Large intestine (tissue), 3 donors: ENCODE results near the gene CDC42BPB. TPM values are rescaled to one million over a fixed set of nuclear protein-coding genes. Genes with fewer than 3 reads are reported as not detected.
"Not testable (repeated sequence)": the region's sequence is repeated elsewhere in the genome, so short reads cannot be mapped to it uniquely, and the experiment has no call there.

ENCODE experiments used
- DNase-seq, 2 donors: peaks; one replicate each; pipeline versions ENCODE4 v3.0.0 to v3.0.0-alpha.2; 2013
- H3K27ac ChIP-seq: one replicate; pipeline ENCODE4 v1.5.1; 2013; ENCODE audit warnings: low read length
- H3K27me3 ChIP-seq: 2 replicates; pipeline ENCODE4 v1.6.1; 2013; ENCODE audit warnings: low read length; ENCODE audit not compliant: control insufficient read depth, insufficient read depth
- H3K36me3 ChIP-seq: 2 replicates; pipeline ENCODE4 v1.6.1; 2013; ENCODE audit warnings: low read length; ENCODE audit not compliant: control insufficient read depth, insufficient read depth
- H3K4me1 ChIP-seq: one replicate; pipeline ENCODE4 v1.6.1; 2013; ENCODE audit warnings: low read length; ENCODE audit not compliant: control insufficient read depth, insufficient read depth
- H3K4me3 ChIP-seq: one replicate; pipeline ENCODE4 v1.5.1; 2013; ENCODE audit warnings: low read length
- H3K9me3 ChIP-seq: one replicate; pipeline ENCODE4 v1.6.1; 2013; ENCODE audit warnings: mild to moderate bottlenecking, low read depth, low read length, moderate library complexity; ENCODE audit not compliant: control insufficient read depth
- WGBS: methylation state at CpG from one replicate; pipeline ENCODE4 v1.1.5; 2013; ENCODE audit warnings: low lambda C conversion rate; ENCODE audit not compliant: insufficient coverage; 5-methylcytosine and 5-hydroxymethylcytosine counted together
- polyA plus RNA-seq: library from polyadenylated mRNA; unstranded; fragments of 120-200 nt; gene quantifications from one replicate; pipeline ENCODE4 v1.2.1, GENCODE V29; 2013

The CDC42BPB gene
- polyA plus RNA-seq, 1 donor: 72.5 TPM

GRCh38 chr14:102898776-102899515 lies 158.4 kb downstream of the CDC42BPB start:
- 83% methylated on average over 2 of the region's 18 CpGs for WGBS
- Histone ChIP-seq H3K4me3 (no peak overlapping the region), H3K4me1 (no peaks in the 10 kb centered on the region), H3K36me3 (peaks cover 68% of the 10 kb centered on the region), H3K9me3 (no peaks in the 10 kb centered on the region), H3K27me3 (no peaks in the 10 kb centered on the region), H3K27ac (no peak overlapping the region)
- no peak for DNase-seq

- DNase-seq: no peak
- H3K9me3 ChIP-seq: no peaks in the 10 kb centered on the region
- peaks cover 61% of the 10 kb centered on the region for H3K36me3 ChIP-seq
- peaks cover 2% of the 10 kb centered on the region for H3K4me1 ChIP-seq
- H3K27me3 ChIP-seq: no peaks in the 10 kb centered on the region
- no CpG with 5 or more reads among the region's 6 CpGs for WGBS
- no peak overlapping the region for H3K4me3 ChIP-seq
- H3K27ac ChIP-seq: no peak overlapping the region
Measured at GRCh38 chr14:102898298-102898697, 159.1 kb downstream of the CDC42BPB start.

GRCh38 chr14:102897299-102898027 lies 159.9 kb downstream of the CDC42BPB start:
- Histone ChIP-seq H3K4me1 (peaks cover 3% of the 10 kb centered on the region), H3K9me3 (no peaks in the 10 kb centered on the region), H3K4me3 (no peak overlapping the region), H3K36me3 (peaks cover 56% of the 10 kb centered on the region), H3K27ac (no peak overlapping the region), H3K27me3 (no peaks in the 10 kb centered on the region)
- no peak for DNase-seq
- WGBS: no CpG with 5 or more reads among the region's 14 CpGs

GRCh38 chr14:102896735-102897134 lies 160.6 kb downstream of the CDC42BPB start:
- H3K4me1 ChIP-seq, H3K27ac ChIP-seq, H3K4me3 ChIP-seq, H3K9me3 ChIP-seq, DNase-seq, H3K27me3 ChIP-seq: not testable (repeated sequence)
- peaks cover 49% of the 10 kb centered on the region for H3K36me3 ChIP-seq

- Histone ChIP-seq H3K27ac (peak overlapping the region; percentile 65), H3K4me3 (no peak overlapping the region), H3K27me3 (no peaks in the 10 kb centered on the region), H3K9me3 (no peaks in the 10 kb centered on the region), H3K36me3 (peaks cover 40% of the 10 kb centered on the region), H3K4me1 (peaks cover 5% of the 10 kb centered on the region)
- peak; percentile 76 to 82 for DNase-seq
- WGBS: no CpG with 5 or more reads among the region's 9 CpGs
Measured at GRCh38 chr14:102893452-102893851, 163.9 kb downstream of the CDC42BPB start.

- WGBS: 100% methylated on average over 1 of the region's 8 CpGs
- H3K4me3 ChIP-seq: no peak overlapping the region
Measured at GRCh38 chr14:102892651-102893050, 164.7 kb downstream of the CDC42BPB start.

GRCh38 chr14:102891556-102891955 lies 165.8 kb downstream of the CDC42BPB start:
- peaks cover 21% of the 10 kb centered on the region for H3K4me1 ChIP-seq
- no peaks in the 10 kb centered on the region for H3K27me3 ChIP-seq
- H3K9me3 ChIP-seq: no peaks in the 10 kb centered on the region
- peaks cover 35% of the 10 kb centered on the region for H3K36me3 ChIP-seq
- H3K27ac ChIP-seq: no peak overlapping the region
- H3K4me3 ChIP-seq: no peak overlapping the region
- no peak for DNase-seq
- 82% methylated on average over 2 of the region's 4 CpGs for WGBS

More at GRCh38 chr14:102892651-102893050, 164.7 kb downstream of the CDC42BPB start:
- H3K4me1 ChIP-seq: peaks cover 13% of the 10 kb centered on the region
- DNase-seq: no peak
- no peaks in the 10 kb centered on the region for H3K9me3 ChIP-seq
- no peaks in the 10 kb centered on the region for H3K27me3 ChIP-seq
- H3K36me3 ChIP-seq: peaks cover 40% of the 10 kb centered on the region
- H3K27ac ChIP-seq: no peak overlapping the region

- no peak for DNase-seq
- 87% methylated on average over 3 of the region's 15 CpGs for WGBS
- H3K9me3 ChIP-seq: no peaks in the 10 kb centered on the region
- H3K4me1 ChIP-seq: peaks cover 25% of the 10 kb centered on the region
- H3K4me3 ChIP-seq: no peak overlapping the region
- H3K27ac ChIP-seq: no peak overlapping the region
- H3K36me3 ChIP-seq: peaks cover 35% of the 10 kb centered on the region
- H3K27me3 ChIP-seq: no peaks in the 10 kb centered on the region
Measured at GRCh38 chr14:102891111-102891510, 166.2 kb downstream of the CDC42BPB start.

- H3K4me1 ChIP-seq: peaks cover 27% of the 10 kb centered on the region
- H3K27me3 ChIP-seq: no peaks in the 10 kb centered on the region
- H3K9me3 ChIP-seq: no peaks in the 10 kb centered on the region
- no peak overlapping the region for H3K4me3 ChIP-seq
- no peak for DNase-seq
- no CpG with 5 or more reads among the region's 7 CpGs for WGBS
- peaks cover 23% of the 10 kb centered on the region for H3K36me3 ChIP-seq
- H3K27ac ChIP-seq: no peak overlapping the region
Measured at GRCh38 chr14:102889615-102890014, 167.7 kb downstream of the CDC42BPB start.

GRCh38 chr14:102888748-102889147 lies 168.6 kb downstream of the CDC42BPB start:
- H3K4me1 ChIP-seq: peaks cover 32% of the 10 kb centered on the region
- peaks cover 19% of the 10 kb centered on the region for H3K36me3 ChIP-seq
- no peaks in the 10 kb centered on the region for H3K27me3 ChIP-seq
- H3K27ac ChIP-seq: no peak overlapping the region
- no peak for DNase-seq
- WGBS: no CpG with 5 or more reads among the region's 1 CpG
- no peaks in the 10 kb centered on the region for H3K9me3 ChIP-seq
- no peak overlapping the region for H3K4me3 ChIP-seq
